NCI-H82 treated with DMSO at 0.1 percent for 48 hours (cell line): ENCODE data around the gene DHDH.

Experiments used
- DNase-seq: peaks from one replicate; lab custom pipeline; 2025; ENCODE audit not compliant: unreplicated experiment; lab: John Stamatoyannopoulos, UW

The DHDH gene

GRCh38 chr19:48947258-48947542, 13.7 kb downstream of the DHDH start:
- no peak for DNase-seq

DNA sequence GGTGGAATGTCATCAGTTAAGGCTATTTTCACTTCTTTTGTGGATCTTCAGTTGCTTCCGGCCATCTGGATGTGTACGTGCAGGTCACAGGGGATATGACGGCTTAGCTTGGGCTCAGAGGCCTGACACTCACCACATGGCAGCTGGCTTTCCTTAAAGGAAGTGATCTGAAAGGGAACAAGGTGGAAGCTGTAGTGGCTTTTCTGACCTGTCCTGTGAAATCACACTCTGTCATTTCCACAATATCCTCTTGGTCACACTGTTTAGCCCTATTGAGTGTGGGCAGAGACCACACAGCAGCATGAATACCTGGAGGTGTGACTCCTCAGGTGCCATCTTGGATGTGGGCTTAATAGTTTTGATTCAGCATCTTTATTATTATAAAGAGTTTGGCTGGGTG, 16.7 kb downstream of the DHDH start:
- DNase-seq, result no peak

DNA sequence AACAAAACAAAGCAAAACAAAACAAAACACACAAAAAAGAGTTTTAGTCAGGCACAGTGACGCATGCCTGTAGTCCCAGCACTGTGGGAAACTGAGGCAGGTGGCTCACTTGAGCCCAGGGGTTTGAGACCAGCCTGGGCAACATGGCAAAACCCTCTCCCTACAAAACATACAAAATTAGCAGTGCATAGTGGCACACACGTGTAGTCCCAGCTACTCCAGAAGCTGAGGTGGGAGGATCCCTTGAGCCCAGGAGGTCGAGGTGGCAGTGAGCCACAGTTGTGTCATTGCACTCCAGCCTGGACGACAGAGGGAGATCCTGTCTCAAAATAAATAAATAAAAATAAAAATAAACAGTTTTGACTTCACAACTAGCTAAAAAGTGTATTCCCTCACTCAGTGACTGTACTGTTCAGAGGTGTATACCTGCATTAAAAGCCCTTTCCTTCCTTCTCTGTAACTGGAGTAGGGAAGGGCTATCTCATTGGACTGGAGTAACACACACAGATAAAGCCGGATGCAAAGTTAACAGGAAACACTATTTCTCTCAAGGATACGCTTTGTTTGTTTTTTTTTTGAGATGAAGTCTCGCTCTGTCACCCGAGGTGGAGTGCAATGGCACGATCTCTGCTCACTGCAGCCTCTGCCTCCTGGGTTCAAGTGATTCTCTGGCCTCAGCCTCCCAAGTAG, 17.5 kb downstream of the DHDH start:
- DNase-seq, result no peak

DNA sequence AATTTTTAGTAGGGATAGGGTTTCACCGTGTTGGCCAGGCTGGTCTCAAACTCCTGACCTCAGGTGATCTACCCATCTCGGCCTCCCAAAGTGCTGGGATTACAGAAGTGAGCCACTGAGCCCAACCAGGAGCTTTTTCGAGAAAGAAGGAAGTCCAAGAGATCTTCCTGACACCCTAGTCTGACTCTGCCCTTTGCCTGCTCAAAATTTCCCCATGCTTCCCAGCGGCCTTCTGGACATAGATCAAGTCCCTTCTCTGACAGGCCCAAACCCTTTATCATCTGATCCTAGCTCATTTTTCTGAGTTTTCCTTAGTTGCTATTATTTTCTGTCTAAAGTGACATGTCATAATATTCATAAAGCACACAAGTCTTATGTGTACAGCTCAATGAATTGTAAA, 19.6 kb downstream of the DHDH start:
- no peak for DNase-seq

- DNase-seq, result no peak
These were observed 20.6 kb downstream of the DHDH start for GRCh38 chr19:48953990-48954594.

- peak; percentile 91 for DNase-seq
These were observed 21.3 kb downstream of the DHDH start, which contains the start of gene BAX for GRCh38 chr19:48954595-48955307. Gene BAX (plus strand): TSS chr19:48954875. CDS start chr19:48954929, 54 bp downstream.

DNA sequence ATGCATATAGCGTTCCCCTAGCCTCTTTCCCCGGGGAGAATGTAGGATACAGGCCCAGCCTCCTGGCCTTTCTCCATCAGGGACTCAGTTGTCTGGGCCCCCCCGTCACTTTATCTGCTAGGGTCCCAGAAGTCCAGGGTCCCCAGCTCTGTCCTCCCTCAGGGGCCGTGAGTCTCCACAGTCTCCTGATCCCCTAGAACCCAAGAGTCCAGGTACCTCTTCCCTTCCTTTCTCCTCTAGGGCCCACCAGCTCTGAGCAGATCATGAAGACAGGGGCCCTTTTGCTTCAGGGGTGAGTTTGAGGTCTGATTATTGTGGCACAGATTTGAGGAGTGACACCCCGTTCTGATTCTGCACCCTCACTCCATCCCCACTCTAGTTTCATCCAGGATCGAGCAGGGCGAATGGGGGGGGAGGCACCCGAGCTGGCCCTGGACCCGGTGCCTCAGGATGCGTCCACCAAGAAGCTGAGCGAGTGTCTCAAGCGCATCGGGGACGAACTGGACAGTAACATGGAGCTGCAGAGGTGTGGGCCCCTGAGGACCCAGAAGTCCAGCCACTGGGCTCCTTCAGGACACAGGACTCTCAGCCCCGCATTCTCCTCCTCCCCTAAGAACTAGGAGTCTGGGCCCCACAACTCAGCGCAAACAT, 21.9 kb downstream of the DHDH start:
- DNase-seq, result no peak

- DNase-seq, result no peak
These were observed 24.5 kb downstream of the DHDH start for GRCh38 chr19:48958006-48958405.

DNA sequence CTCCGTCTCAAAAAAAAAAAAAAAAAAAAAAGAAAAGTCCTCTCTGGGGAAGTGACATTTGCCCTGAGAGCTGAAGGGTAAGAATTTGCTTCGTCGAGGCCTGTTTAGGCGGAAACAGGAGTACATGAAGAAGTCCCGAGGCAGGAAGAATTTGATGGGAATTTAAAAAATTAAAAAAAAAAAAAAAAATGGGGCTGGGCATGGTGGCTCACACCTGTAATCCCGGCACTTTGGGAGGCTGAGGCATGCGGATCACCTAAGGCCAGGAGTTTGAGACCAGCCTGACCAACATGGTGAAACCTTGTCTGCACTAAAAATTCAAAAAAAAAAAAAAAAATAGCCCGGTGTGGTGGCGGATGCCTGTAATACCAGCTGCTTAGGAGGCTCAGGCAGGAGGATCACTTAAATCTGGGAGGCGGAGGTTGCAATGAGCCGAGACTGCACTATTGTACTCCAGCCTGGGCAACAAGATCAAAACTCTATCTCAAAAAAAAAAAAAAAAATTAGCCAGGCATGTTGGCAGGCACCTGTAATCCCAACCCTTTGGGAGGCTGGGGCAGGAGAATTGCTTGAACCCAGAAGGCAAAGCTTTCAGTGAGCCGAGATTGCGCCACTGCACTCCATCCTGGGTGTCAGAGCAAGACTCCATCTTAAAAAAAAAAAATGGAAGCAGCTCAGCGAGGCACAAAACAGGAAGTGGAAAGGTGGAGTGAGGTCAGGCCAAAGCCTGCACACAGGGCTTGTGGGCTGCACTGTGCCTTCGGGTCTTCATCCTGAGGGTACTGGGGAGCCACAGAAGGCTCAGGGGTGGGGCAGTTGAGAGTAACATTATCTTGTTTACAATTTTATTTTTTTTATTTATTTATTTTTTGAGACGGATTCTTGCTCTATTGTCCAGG, 26.1 kb downstream of the DHDH start:
- no peak for DNase-seq

DNA sequence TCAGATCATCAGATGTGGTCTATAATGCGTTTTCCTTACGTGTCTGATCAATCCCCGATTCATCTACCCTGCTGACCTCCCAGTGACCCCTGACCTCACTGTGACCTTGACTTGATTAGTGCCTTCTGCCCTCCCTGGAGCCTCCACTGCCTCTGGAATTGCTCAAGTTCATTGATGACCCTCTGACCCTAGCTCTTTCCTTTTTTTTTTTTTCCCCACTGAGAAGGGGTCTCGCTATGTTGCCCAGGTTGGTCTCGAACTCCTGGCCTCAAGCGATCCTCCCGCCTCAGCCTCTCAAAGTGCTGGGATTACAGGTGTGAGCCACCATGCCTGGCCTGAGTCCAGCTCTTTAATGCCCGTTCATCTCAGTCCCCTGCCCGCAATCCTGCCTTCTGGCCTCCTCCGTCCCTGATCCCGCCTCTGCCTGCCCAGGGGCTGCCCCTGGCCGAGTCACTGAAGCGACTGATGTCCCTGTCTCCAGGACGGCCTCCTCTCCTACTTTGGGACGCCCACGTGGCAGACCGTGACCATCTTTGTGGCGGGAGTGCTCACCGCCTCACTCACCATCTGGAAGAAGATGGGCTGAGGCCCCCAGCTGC, 27.7 kb downstream of the DHDH start:
- no peak for DNase-seq

DNA sequence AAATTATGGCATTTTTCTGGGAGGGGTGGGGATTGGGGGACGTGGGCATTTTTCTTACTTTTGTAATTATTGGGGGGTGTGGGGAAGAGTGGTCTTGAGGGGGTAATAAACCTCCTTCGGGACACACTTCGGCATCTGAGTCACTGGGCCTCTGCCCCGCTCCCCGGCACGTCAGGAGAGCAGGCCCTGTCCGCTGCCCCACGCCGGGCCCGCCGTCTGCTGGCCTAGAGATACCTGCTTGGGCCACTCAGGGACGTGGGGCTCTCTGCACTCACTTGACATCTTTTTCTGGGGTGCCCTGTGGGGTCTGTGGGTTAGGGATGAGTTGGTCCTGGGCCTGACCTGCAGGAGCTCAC, 28.2 kb downstream of the DHDH start:
- no peak for DNase-seq

DNA sequence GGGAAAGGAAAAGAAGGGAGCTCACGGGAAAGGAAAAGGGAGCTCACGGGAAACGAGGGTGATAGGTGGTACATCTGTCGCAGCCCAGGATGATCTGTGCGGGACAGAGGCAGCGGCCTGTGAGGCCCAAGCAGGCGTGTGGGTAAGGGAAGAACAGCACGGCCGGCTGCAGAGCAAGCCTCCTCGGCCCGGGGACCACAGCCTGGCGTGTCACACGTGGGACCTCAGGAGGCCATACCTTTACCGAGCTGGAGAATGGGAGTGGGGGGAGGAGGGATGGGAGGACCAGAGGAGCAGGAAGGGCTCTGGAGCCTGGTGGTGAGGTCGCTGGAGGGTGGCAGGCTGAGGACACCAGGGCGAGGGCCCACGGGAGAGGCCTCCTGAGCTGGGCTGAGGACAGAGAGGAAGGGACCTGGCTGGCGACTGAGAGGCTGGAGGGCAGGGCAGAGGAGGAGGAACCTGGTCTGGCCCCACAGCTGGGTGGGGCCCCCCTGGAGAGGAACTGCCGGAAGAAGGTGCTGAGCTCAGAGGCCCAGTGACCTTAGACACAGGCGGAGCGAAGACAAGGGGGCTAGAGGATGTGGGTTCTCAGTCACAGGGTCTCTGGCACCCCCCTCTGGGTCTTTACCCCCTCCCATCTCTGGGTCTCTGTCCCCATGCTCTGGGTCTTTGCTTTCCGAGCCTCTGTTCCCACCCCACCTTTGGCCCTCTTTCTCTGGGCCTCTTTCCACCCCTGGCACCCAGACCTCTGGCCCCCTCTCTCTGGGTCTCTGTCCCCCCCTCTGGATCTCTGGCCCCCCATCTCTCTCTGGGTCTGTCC, 28.7 kb downstream of the DHDH start:
- DNase-seq, result no peak

DNA sequence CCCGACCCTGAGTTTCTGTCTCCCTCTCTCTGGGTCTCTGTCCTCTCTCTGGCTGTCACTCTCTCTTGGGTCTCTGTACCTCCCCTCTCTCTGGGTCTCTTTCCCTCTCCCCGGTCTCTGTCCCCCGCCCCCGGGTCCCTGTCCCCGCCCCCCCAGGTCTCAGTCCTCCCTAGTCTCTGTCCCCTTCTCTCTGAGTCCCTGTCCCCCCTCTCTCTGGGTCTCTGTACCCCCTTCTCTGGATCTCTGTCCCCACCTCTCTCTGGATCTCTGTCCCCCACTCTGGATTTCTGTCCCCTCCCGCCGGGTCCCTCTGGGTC, 29.3 kb downstream of the DHDH start:
- DNase-seq, result no peak

DNA sequence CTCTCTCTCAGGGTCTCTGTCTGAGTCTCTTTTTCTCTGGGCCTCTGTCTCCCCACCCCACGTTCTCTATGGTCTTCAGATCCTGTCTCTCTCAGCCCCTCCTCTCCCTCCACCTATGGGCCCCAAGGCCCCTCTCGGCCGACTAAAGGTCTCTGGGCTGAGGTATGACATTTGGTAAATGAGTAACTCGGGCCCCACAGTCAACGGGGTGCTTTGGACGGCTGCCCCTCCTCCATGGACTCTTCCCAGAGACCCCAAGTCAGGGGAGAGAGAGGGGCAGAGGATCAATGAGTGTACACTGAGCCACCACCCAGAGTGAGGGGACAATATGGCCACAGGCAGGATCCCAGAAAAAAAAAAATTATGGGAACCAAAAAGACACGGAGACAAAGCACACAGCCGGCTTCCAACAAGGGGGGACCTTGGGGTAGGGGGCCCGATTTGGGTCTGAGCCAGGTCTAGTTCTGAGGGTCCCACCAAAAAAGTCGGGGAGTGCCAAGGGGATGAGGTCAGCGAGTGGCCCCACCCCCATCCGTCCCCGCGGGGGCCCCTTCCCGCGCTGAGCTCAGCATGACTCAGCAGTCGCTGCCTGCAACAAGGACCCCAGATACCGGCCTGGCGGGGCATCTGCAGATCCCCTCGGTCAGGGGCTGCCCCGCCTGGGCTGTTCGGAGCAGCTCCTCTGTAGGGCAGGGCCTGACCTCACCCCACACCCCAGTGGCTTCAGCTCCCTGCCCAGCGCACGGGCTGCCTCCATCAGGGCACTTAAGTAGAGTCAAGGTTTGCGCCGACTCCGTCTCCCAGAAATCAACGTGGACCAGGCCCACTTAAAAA, 30.1 kb downstream of the DHDH start:
- DNase-seq, result no peak

DNA sequence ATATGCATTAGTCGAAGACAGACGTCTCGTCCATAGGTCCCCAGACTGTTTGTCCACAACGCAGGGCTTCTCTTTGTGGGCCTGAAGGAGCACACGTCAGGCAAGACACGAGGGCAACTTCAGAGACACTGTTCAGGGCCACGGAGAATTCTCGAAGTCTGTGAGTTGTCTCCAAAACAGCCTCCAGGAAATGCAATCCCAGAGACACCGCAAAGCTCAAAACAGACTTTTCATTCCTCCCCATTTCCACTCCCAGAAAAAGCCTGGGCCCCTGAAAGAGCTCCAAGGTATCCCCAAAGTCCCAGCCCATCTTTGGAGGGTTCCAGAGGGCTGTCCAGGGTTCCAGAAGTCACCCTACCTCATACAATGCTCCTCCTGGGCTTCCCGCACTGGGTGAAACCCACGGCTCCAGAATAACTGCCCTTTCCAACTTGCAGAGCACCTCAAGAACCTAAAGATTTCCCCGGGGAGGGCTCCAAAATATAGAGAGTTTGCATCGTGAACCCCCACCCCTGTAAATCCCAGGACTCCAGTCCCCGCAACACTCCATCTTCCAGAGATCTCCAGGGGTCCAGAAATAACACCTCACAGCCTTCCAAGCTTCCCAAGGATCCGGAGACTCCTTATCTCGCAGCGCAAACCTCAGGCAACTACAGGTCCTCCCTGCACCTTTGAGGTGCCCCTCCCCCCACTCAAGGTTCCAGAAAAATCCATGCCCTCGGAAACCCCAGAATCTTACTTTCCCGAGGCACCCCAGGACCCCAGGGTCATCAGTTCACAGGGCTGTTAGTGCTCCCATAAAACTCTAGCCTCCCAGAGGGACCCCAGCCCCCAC, 30.9 kb downstream of the DHDH start:
- DNase-seq, result no peak

DNA sequence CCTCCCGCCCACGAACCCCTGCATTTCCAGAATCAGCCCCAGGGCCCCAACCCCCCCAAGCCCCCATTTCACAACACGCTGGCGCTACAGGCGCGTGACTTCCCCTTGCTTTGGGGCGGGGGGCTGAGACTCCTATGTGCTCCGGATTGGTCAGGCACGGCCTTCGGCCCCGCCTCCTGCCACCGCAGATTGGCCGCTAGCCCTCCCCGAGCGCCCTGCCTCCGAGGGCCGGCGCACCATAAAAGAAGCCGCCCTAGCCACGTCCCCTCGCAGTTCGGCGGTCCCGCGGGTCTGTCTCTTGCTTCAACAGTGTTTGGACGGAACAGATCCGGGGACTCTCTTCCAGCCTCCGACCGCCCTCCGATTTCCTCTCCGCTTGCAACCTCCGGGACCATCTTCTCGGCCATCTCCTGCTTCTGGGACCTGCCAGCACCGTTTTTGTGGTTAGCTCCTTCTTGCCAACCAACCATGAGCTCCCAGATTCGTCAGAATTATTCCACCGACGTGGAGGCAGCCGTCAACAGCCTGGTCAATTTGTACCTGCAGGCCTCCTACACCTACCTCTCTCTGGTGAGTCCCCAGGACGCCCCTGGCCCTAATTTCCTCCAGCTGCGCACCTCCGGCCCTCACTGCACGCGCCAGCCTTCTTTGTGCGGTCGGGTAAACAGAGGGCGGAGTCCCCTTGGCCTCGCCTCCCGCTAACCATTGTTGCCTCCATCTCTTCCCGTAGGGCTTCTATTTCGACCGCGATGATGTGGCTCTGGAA, 31.7 kb downstream of the DHDH start, which contains the start of gene FTL:
Gene FTL, plus strand, starts transcription at position 270 of the 766 bp plus-strand sequence. Its CDS starts 199 bp downstream, at position 469.
- peak; percentile 90 for DNase-seq

- DNase-seq, result peak; percentile 71
These were observed 32.5 kb downstream of the DHDH start for GRCh38 chr19:48965806-48966540.
